ENCODE results near the gene LLCFC1. TPM values are rescaled to one million over a fixed set of nuclear protein-coding genes. Genes with fewer than 3 reads are reported as not detected.

LLCFC1 gene
- total and polyA plus RNA-seq, 2 of the 8 experiments (the other 6 are each of a cell fraction or from before 2014, with no cell fraction given), result not detected

GRCh38 chr7:142934056-142934455 lies 5.2 kb upstream of the LLCFC1 start:
- H3K4ac ChIP-seq (replicated peaks; ENCODE audit: insufficient read length, low read depth, low read length), result no peak overlapping the region
- 91% methylated on average over 12 of the region's 12 CpGs; no CpG with 5 or more reads in 1 of the 2 experiments for WGBS, 2 experiments (ENCODE audit: extremely low coverage in 1 of 2, insufficient coverage in 1 of 2, insufficient read length in 1 of 2, insufficient replicate concordance in 2 of 2, low coverage in 1 of 2, low lambda C conversion rate in 2 of 2, missing lambda C conversion rate in 1 of 2)
- H3K4me2 ChIP-seq (ENCODE audit: insufficient read depth in 1 of 2, low read depth in 2 of 2, low read length in 2 of 2), result no peak overlapping the region

More at GRCh38 chr7:142934056-142934455, 5.2 kb upstream of the LLCFC1 start:
- Histone ChIP-seq H3K9ac (replicated peaks in 1 of 4; ENCODE audit: extremely low read depth in 1 of 4, low read depth in 3 of 4, low read length in 3 of 4) (no peak overlapping the region), H3K27me3 (replicated peaks in 1 of 4; ENCODE audit: control insufficient read depth in 3 of 4, extremely low read depth in 1 of 4, insufficient read depth in 3 of 4, low read length in 3 of 4) (no peaks in the 10 kb centered on the region; a peak in 2 of 7 replicates), H3K79me2 (ENCODE audit: control insufficient read depth in 1 of 2, insufficient read depth in 2 of 2, low read length in 2 of 2) (no peaks in the 10 kb centered on the region), H3K23ac (ENCODE audit: insufficient read length) (no peak overlapping the region), H3K27ac (ENCODE audit: low read depth, low read length) (no peak overlapping the region), H2BK20ac (ENCODE audit: low read length) (no peak overlapping the region), H3K36me3 (ENCODE audit: control insufficient read depth in 2 of 4, insufficient read depth in 4 of 4, low read length in 3 of 4) (no peaks in the 10 kb centered on the region), H2BK12ac (ENCODE audit: low read depth, low read length) (no peak overlapping the region), H2BK5ac (ENCODE audit: low read depth, low read length) (no peak overlapping the region), H4K91ac (replicated peaks; ENCODE audit: insufficient read length, low read length) (no peak overlapping the region), H2BK15ac (ENCODE audit: low read length) (no peak overlapping the region), H3K14ac (ENCODE audit: insufficient read length) (no peak overlapping the region), H4K20me1 (replicated peaks in 1 of 2; ENCODE audit: control insufficient read depth in 1 of 2, insufficient read depth in 2 of 2, low read length in 2 of 2) (no peaks in the 10 kb centered on the region), H2AFZ (ENCODE audit: low read length) (no peak overlapping the region), H2AK5ac (ENCODE audit: low read depth, low read length) (no peak overlapping the region), H3K56ac (replicated peaks; ENCODE audit: insufficient read length, low read depth, low read length) (no peak overlapping the region), H4K8ac (ENCODE audit: extremely low read depth, insufficient read depth, low read length) (no peak overlapping the region), H3K79me1 (ENCODE audit: low read depth, low read length) (no peaks in the 10 kb centered on the region), H3K18ac (ENCODE audit: extremely low read depth, low read length) (no peak overlapping the region), H3K9me3 (ENCODE audit: insufficient read depth in 2 of 2, low read depth in 1 of 2, low read length in 1 of 2) (no peaks in the 10 kb centered on the region), H3K4me3 (ENCODE audit: extremely low read depth in 1 of 4, insufficient read depth in 2 of 4, low read depth in 3 of 4, low read length in 4 of 4) (no peak overlapping the region), H4K5ac (ENCODE audit: insufficient read length, low read depth, low read length) (no peak overlapping the region), H2BK120ac (replicated peaks; ENCODE audit: low read depth, low read length) (no peak overlapping the region), H3K4me1 (replicated peaks in 1 of 4; ENCODE audit: control insufficient read depth in 3 of 4, insufficient read depth in 4 of 4, low read length in 3 of 4) (peaks cover 0 to 5% (median 2%) of the 10 kb centered on the region in 4 experiments; a peak in 3 of 7 replicates), H3K23me2 (ENCODE audit: low read depth, low read length) (peaks cover 2% of the 10 kb centered on the region; the same call in 1 of the 2 replicates)
- TF ChIP-seq JUND (IDR thresholded peaks at IDR 0.05; ENCODE audit: low read length) (no peak), EGR1 (IDR thresholded peaks at IDR 0.05; ENCODE audit: borderline replicate concordance, low read depth, low read length) (no peak), CEBPB (IDR thresholded peaks at IDR 0.05; ENCODE audit: low read depth, low read length) (no peak), SP1 (IDR thresholded peaks at IDR 0.05; ENCODE audit: low read depth, low read length) (no peak), EZH2 (IDR thresholded peaks at IDR 0.05; ENCODE audit: low read depth, low read length, severe bottlenecking) (no peak), SUZ12 (IDR thresholded peaks at IDR 0.05; ENCODE audit: low read length) (no peak), KDM4A (IDR thresholded peaks at IDR 0.05; ENCODE audit: low read depth, low read length, severe bottlenecking) (no peak)
- no peak for DNase-seq (ENCODE audit: low read depth in 1 of 2, low spot score in 2 of 2)
- ChIA-PET CTCF (ENCODE audit: partially characterized antibody) (interaction anchor here (0.7 to 4.4 kb wide), 17 partner anchors 8 to 88 kb away, joined by 3 to 36 read pairs (median 4); partner anchors contain the start of gene KEL), POLR2A (ENCODE audit: partially characterized antibody) (interaction anchor here (1.2 kb wide), 1 partner anchor 12 kb away, joined by 3 read pairs; no protein-coding TSS in a partner anchor)
- no peak for FAIRE-seq
